HG03025 (cell line): ENCODE data around the gene MOCS1.

ENCODE experiments used
- ATAC-seq: cut with Tn5 transposase; IDR thresholded peaks from one replicate; pipeline ENCODE4 v1.9.1; 2021; ENCODE audit warnings: mild to moderate bottlenecking, moderate library complexity; ENCODE audit not compliant: unreplicated experiment, low FRiP score

MOCS1 gene

DNA sequence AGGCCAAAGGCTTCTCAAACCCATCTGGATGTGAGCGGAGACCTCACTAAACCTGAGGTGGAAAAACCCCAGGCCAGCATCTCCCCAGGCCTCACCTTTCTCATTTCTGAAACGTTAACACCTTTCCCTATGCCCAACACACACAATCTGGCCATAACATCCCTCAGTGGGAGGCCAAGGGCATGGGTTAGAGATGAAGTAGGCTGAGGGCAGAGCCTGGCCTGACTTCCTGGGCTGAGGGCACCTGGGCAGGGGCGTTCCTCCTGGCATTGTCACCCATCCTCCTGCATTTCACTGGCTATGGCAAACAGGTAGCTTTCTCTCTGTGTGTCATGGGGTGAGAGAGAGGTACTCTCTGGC, 8.4 kb downstream of the MOCS1 start:
- ATAC-seq = no peak

DNA sequence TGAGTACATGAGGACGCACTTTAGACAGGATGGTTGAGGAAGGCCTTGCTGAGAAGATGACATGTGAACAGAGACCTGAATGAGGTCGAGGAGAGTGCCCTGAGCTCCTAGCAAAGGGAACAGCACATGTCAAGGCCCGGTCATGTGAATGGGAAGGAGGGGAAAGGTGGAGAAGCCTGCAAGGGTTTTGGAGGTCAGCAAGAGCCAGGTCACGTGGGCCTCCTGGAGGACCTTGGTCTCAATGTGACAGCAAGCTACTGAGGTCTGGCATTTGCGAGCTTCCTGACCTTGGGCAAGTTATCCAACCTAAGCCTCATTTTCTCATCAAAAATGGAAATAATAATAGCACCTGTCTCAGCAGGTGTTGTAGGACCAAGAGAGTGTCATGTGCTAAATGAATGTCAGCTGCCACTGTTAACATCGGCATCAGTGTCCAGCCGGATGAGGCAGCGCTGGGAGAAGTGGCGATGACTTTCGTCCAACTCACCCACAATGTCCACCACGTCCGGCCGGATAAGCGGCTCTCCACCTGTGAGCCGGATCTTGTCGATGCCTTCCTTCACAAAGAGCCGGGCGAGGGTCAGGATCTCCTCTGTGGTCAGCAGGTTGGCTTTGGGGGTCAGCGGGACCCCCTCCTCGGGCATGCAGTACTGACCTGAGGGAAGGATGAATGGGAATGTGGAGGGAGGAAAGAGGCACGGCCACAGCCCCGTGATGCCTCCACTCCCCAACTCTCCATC, 8.9 kb downstream of the MOCS1 start:
- ATAC-seq = no peak

DNA sequence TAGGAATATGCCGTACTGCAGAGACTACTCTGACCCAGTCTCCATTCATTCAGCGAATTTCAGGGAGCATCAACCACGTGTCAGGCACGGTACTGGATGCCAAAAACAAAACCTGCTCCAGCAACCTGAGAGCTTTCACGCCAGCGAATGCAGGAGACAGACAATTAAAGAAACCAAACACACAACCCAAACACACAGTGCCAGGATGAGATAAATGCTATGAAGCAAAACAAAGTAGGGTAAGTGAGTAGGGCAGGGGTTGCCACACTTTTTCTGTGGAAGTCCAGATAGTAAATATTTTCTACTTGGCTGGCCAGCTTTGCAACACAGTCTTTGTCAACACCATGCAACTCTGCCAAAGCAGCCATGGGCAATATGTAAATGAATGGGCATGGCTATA, 10.0 kb downstream of the MOCS1 start:
- no peak for ATAC-seq

DNA sequence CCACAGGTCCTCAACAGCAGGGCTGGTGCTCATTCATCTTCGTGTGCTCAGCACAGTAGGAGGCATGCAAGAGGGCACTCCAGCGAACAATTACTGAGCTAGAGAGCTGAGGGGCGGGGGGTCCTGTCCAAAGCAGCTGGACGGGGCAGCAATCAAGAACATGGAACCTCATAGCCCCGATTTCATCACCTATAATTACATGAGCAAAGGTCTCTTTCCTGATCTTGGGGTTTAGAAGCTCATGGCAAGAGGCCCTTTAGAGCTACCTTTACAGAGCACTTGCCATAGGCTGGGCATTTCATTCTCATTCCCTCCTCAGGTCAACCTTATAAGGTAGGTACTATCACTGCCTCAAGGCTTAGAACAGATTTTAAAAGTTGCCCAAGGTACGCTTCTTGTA, 10.4 kb downstream of the MOCS1 start:
- no peak for ATAC-seq

DNA sequence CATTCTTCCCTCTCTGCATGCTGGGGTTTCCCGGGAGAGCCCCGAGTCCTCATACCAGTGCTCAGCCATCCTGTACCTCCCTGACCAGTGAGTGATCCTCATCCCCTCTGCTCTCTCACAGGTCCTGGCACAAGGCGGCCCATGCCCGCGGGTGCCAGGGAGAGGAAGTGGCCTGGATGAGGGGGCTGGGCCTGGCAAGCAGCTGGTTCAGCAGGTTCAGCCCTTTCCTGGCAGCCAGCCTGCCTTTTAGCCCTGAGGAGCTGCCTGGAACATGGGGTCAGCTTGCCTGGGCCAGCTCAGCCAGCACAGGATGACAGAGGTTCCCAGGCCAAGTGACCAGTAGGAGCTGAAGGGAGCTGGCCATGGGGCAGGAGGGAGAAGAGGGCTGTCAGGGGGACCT, 10.9 kb downstream of the MOCS1 start:
- no peak for ATAC-seq

DNA sequence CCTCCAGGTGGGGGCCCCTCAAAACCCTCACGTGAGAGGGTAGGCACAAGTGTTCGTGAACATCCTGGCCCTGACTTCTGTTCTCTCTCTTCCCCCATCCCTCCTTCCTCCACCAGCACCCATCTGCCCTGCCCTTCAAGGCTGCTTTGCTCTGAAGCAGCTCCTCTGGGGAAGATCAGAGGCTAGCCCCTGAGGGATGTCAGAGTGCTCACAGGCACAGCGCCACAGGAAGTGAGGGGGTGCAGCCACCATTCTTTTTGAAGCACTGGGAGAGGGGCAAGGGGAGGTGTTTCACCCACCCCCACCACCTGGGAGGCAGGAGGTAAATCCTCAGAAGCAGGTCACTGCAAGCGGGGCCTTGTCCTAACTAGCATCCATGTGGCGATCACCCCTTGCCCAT, 11.4 kb downstream of the MOCS1 start:
- ATAC-seq = no peak

DNA sequence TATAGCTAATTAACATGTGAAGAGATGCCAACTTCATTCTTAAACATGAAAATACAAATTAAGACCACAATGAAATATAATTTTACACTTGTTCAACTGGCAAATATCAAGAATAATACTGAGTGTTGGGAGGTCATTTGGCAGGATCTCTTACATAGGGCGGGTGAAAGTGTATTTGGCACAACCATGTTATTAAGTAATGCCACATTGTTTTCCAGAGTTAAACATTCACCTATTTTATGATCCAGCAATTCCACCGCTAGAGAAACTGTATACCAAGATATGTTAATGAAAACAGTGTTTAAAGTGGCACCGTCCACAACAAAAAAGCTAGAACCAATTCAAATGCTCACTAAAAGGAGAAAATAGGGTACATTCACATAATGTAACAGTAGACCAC, 14.1 kb downstream of the MOCS1 start:
- ATAC-seq = no peak

DNA sequence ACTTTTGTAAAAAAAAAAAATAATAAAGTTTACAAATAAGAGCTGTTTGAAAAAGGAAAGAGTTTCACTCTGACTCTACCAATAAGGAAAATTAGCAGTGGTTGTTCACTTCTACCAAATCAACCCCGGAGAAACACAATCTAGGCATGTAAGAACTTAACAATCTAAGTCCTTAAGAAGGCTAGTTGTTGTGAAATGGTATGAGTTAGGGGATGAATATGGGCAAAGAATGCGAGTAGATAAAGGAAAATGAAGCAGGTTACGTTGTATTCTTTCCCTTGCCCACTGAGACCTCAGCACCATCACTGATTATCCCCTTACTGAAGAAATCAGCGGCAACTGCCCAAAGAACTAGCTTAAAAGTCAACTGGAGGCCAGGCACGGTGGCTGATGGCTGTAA, 15.4 kb downstream of the MOCS1 start:
- ATAC-seq = no peak

DNA sequence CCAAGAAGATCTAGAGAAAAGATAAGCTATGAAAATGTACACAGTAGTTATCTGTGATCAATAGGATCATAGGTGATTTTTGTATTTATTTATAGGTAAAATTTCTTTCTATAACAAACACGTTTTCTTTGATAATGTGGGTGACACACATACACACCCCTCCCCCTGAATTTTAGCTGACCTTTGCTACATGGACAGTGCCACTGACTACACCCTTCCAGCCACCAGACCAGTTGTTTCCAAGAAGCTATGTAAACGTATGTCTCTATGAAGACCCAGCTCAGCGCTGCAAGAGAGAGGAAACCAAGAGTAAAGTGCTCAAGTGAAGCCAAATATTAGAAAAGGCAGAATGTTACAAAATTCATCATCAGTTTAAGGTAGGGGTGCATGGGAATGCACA, 16.3 kb downstream of the MOCS1 start:
- ATAC-seq = no peak

DNA sequence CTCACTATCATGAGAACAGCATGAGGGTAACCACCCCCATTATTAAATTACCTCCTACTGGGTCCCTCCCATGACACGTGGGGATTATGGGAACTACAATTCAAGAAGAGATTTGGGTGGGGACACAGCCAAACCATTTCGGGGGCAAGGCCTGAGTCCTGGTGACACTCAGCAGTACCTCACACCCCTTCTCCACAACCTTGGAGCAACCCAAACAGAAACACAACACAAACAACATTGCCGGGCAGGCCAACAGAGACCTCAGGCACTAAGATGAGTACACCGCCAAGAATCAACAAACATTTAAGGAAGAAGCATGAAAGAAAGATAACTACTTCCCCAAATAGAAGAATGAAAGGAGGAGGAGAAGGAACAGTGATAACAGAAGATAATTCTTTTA, 16.9 kb downstream of the MOCS1 start:
- ATAC-seq = no peak

DNA sequence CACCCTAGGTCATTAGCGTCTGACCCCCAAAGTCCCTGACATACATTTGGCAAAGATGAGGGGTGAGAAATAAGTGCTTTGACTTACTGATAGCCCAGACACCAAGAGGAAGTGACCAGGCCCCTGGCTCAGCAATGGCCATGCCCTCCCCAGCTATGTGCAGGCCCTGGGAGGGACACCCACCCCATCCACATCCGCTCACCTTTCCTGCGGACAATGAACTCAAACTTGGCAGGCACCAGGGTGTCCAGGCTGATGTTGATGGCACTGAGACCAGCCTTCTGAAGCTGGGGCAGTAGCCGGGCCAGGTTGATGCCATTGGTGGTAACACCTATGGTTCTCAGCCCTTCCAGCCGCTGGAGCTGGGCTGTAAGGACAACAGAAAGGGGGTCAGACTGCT, 18.4 kb downstream of the MOCS1 start:
- no peak for ATAC-seq

DNA sequence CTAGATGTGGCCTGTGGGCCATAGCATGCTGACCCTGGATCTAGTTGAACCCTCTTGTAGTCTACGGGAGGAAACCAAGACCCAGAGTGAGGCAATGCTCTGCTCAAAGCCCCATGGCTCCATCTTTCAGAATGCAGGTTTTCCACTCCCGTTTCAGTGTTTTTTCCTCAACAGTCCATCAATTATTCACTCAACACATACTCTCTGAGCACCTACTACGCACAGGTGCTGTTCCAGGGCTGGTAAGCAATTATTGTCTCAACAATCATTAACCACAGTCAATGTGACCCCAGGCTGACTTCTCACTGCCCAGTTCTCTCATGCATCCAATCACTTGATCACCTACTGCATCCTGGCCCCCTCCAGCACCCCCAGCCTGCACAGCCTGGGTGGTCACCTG, 20.0 kb downstream of the MOCS1 start:
- no peak for ATAC-seq

DNA sequence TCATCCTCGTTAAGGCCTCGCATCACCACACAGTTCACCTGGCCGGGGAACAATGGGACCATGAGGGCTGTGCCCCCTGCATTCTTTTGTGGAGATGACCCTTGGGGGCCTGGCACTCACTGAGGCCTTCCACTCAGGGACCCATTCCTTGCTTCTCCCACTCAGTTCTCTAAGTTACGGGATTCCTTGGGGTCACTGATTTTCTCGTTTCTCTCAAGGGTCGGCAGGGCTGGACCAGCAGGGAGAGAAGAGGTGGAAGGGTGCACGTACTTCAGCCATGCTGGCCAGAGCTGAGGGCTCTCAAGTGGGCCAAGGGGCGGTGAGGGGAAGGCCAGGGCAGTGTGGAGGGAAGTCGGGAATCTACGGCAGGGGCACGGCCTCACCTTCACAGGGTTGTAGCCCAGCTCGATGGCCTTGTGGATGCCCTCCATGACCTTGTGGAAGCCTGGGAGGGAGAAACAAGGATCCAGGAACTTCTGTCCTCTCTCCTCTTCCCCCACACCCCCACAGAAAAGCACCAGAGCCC, 20.8 kb downstream of the MOCS1 start:
- ATAC-seq = no peak

DNA sequence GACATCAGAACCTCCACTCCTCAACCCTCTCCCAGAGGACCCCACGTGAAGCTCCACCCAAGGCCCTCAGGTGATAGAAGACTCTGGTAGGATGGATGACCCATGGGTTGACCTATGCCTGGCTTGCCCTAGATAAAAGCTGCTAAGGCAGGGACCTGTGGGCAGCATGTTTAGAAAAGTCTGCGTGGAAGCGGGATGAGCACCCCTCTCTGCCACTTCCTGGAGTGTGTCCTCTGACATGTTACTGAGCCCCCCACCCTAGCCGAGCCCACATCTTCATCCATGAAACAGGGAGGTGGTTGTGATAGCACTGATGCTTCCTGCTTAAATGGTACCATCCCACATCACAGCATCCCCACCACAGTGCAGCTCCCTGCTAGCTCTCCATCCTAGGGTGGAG, 21.8 kb downstream of the MOCS1 start:
- ATAC-seq = no peak

DNA sequence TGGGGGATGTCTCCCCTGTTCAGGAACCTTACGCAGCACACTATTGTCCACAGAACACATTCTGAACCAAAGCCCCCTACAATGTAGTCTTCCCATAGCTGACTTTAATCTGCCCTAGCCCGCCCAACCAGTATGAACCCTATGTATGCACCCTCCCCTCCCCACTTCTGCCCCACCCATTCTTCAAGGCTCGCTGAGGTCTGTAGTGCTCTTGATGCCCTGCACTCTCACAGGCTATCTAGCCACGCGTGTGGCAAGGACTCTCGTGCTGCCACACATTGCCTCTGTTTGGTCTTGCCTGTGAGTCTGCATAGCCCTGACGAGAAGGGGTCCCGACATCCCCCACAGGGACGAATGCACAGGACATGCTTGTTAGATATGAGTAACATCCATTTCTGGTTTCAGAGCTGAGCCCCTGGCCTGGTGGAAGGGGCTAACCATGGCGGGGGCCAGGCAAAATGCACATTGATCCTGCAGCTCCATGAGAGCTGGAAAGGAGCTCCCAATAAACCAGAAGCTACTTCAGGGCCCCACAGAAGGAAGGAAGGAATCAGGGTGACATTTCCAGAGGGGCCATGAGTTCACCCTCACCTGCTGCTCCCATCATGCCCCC, 22.6 kb downstream of the MOCS1 start:
- no peak for ATAC-seq

DNA sequence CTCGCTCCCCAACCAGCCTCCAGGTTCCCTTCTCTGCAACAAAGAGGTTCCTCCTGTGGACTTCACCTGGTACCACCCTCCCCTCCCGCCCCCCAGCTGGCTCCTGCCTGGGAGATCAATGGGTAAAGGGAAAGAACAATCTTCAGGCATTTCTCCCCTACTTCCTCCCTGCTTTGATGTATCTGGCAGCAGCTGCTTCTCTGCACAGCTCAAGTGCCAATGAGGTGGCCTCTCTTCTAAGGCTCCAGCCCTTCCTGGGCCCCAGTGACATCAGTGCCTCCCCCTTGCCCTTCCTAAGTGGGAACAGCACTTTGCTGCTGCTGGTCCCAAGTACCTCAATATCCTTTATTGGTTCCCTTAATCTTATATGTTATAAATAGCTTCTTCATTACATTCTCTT, 23.5 kb downstream of the MOCS1 start:
- ATAC-seq = no peak

DNA sequence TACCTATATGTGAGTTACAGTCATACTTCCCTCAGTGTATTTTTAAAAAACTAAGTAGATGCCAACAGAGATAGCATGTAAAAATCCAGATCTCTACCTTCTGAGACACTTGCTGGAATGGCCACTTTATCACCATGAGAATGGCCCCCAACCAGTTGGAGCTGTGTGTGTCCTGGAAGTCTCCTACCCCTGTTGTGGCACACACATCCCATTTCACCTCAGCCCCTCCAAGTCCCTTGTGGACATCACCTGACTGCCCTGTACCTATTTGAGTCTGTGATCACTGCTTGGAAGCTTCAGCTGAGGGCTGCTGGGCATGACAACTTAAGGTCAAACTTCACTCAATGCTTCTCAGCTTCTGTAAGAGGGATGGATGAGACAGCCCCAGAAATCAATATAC, 24.1 kb downstream of the MOCS1 start:
- no peak for ATAC-seq

DNA sequence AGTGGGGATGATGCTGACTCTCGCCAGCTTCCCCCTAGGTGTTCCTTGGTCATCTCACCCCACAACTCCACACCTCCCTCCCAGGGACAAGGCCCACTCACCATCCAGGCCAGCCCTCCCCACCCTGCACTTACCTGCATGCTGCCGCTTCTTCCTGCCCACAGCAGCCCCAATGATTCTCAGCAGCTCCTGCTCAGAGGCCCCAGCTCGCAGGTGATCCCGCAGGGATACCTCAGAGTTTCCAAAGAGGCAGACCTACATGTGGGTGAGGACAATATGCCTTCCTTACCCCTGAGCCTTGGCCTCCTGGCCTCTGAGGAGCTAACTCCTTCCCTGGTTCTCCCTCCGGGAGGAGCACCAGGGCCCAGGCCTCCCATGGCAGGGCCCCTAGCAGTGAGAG, 24.6 kb downstream of the MOCS1 start:
- no peak for ATAC-seq

DNA sequence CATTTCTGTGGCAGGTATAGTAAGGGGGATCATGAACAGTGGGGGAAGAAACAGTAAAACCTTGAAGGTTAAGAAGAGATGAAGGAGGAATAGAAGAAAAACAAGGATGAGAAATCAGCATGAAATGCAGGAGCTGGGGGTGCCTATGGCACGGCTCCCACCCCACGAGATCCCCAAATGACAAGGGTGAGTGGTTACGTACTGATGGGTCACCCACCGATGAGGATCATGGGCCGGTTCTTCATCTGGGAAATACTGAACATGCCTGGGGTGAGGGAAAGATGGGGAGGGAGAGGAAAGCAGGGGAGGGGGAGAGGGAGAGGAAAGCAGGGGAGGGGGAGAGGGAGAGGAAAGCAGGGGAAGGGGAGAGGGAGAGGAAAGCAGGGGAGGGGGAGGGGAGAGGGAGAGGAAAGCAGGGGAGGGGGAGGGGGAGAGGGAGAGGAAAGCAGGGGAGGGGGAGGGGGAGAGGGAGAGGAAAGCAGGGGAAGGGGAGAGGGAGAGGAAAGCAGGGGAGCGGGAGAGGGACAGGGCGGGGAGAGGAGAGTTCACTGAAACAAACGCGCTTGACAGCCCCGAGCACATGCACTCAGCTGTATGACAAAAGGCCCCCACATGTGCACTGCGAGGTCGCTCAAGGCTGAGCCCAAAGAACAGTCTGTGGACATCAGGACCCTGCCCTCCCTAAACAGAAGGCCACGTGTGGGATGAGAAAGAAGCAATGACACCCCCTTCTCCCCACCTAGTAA, 25.3 kb downstream of the MOCS1 start:
- no peak for ATAC-seq

DNA sequence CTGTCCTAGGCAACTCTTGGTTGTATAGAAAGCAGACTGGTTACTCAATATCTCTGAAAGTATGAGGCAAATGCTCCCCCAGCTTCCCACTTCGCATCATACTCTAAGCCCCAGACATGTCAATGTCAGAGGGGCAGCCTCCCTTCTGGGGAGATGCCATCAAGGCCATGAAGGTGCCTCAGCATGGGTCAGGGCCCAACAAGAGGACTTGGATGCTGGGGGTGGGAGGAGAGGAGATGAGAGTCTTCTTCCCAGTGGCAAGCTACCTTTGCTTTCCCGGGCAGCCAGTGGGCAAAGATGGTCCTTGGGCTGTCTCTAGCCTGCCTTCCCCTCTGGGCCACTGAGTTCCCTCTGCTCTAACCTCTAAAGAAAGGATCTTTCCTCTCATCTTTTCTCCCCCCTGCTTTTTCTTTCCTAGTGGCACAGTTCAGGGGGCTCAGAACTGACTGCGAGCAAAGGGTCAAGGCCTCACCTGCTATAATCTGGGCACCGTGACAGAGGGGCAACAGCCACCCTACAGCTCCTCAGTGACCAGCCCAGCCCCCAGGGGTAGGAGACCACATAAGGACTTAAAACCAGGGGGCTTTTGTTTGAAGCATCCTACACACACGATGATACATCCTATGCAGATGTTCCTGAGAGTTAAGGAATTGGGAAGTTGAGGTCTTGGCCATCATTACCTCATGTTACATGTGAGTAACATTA, 26.2 kb downstream of the MOCS1 start:
- no peak for ATAC-seq

DNA sequence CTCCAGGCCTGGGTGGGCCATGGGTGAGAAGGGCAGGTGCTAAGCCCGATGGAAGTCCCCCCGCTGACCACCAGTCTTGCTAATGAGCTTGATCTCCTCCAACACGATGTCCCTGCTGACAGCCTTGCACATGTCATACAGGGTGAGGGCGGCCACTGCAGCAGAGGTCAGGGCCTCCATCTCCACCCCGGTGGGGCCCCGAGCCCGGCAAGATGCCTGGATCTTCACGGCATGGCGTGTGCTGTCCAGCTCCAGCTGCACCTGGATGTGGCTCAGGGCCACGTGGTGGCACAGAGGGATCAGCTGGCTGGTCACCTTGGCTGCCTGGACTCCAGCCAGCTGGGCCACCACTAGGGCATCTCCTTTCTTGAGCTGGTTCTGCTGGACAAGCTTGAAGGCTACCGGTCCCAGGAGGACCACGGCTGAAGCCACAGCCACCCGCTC, 27.9 kb downstream of the MOCS1 start:
- ATAC-seq = no peak
